HG03521 (cell line): Measurements from ENCODE around the gene MAPK8IP3.

Experiments
- ATAC-seq: cut with Tn5 transposase; IDR thresholded peaks from one replicate; pipeline ENCODE4 v1.9.1; 2021; ENCODE audit warnings: mild to moderate bottlenecking, moderate library complexity; ENCODE audit not compliant: unreplicated experiment

The MAPK8IP3 gene

GRCh38 chr16:1800701-1801100, 94.7 kb downstream of the MAPK8IP3 start:
- no peak for ATAC-seq

- ATAC-seq, result no peak
Observed at GRCh38 chr16:1807626-1808025, 101.6 kb downstream of the MAPK8IP3 start.

- no peak for ATAC-seq
Observed at GRCh38 chr16:1808691-1809090, 102.7 kb downstream of the MAPK8IP3 start.

- no peak for ATAC-seq
Observed at GRCh38 chr16:1809281-1809801, 103.3 kb downstream of the MAPK8IP3 start.

GRCh38 chr16:1810106-1810505, 104.1 kb downstream of the MAPK8IP3 start:
- ATAC-seq, result no peak

GRCh38 chr16:1810536-1810935, 104.5 kb downstream of the MAPK8IP3 start:
- ATAC-seq, result no peak

- no peak for ATAC-seq
Observed at GRCh38 chr16:1812732-1813163, 106.8 kb downstream of the MAPK8IP3 start.

- ATAC-seq, result no peak
Observed at GRCh38 chr16:1815461-1815860, 109.5 kb downstream of the MAPK8IP3 start.

- no peak for ATAC-seq
Observed at GRCh38 chr16:1816396-1817275, 110.6 kb downstream of the MAPK8IP3 start.

GRCh38 chr16:1817276-1817589, 111.2 kb downstream of the MAPK8IP3 start:
- ATAC-seq, result no peak

GRCh38 chr16:1817716-1818115, 111.7 kb downstream of the MAPK8IP3 start:
- no peak for ATAC-seq

GRCh38 chr16:1818204-1818872, 112.3 kb downstream of the MAPK8IP3 start:
- ATAC-seq, result no peak

- ATAC-seq, result no peak
Observed at GRCh38 chr16:1818873-1819525, 113.0 kb downstream of the MAPK8IP3 start.

- no peak for ATAC-seq
Observed at GRCh38 chr16:1819611-1820010, 113.6 kb downstream of the MAPK8IP3 start.
